HG02885 (cell line): Measurements from ENCODE around the gene GBP4.
"Not testable (repeated sequence)": the region's sequence is repeated elsewhere in the genome, so short reads cannot be mapped to it uniquely, and the experiment has no call there.

Source experiments
- ATAC-seq: cut with Tn5 transposase; IDR thresholded peaks from one replicate; pipeline ENCODE4 v1.9.1; 2021; ENCODE audit warnings: mild to moderate bottlenecking; ENCODE audit not compliant: unreplicated experiment, poor library complexity

GBP4 gene

GRCh38 chr1:89198491-89199072 lies at the start of gene GBP4:
Gene GBP4, minus strand, starts transcription at chr1:89198942. Its CDS starts 108 bp downstream, at chr1:89198834.
- peak; percentile 48 for ATAC-seq

- no peak for ATAC-seq
These were observed 44.3 kb upstream of the GBP4 start for GRCh38 chr1:89243046-89243445.

- ATAC-seq = no peak
These were observed 22.6 kb upstream of the GBP4 start for GRCh38 chr1:89221341-89221740.

DNA sequence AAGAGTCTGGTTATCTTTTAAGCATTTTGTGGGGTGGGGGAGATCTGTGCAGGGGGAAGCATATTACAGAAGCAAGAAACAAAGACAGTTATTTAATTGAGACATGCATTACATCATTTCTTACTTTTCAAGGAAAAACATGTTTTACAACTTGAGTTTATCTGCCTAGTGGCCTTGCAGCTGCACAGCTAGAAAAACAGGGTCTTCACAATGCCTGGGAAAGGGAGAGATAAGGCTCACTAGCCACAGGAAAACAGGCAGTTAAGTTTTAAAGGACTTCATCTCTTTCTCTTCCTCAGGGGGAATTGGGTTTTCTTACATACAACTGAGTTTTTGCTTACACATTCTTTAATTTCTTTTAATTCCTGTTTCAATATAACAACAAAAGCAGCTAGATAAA lies 21.1 kb upstream of the GBP4 start:
- not testable (repeated sequence) for ATAC-seq

DNA sequence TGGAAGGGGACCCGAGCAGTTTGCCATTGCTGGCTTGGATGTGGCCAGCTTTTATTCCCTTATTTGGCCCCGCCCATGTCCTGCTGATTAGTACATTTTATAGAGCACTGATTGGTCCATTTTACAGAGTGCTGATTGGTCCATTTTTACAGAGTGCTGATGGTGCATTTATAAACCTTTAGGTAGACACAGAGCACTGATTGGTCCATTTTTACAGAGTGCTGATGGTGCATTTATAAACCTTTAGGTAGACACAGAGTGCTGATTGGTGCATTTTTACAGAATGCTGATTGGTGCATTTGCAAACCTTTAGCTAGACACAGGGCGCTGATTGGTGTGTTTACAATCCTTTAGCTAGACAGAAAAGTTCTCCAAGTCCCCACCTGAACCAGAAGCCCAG lies 20.2 kb upstream of the GBP4 start:
- ATAC-seq = not testable (repeated sequence)

DNA sequence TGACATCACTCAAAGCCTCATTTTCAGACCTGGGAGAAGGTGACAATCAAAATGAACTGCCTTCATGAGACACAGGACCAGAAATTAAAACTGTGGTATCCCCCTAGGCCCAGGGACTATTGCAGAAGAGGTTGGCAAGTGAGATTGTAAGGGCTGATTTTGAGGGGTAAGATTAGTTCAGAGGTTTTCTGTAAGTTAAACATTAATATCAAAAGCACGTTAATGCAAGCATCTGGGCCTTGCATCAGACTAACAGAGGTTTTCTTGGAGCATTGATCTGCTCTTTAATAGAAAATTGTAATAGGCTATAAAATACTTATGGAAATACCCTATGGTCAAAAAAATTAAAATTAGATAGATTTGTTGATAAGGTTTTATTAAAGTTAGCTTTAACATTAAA lies 14.6 kb upstream of the GBP4 start:
- no peak for ATAC-seq

- no peak for ATAC-seq
These were observed 12.4 kb upstream of the GBP4 start for GRCh38 chr1:89211035-89211634.

DNA sequence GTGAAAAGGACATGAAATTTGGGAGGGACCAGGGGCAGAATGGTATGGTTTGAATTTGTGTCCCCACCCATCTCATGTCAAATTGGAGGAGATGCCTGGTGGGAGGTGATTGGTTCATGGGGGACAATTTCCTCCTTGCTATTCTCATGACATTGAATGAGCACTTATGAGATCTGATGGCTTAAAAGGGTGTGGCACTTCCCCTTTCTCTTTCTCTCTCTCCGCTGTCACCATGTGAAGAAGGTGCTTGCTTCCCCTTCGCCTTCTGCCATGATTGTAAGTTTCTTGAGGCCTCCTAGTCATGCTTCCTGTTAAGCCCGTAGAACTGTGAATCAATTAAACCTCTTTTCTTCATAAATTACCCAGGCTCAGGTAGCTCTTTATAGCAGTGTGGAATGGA lies 7.6 kb upstream of the GBP4 start:
- ATAC-seq = no peak

- no peak for ATAC-seq
These were observed 4.4 kb upstream of the GBP4 start for GRCh38 chr1:89203166-89203565.

DNA sequence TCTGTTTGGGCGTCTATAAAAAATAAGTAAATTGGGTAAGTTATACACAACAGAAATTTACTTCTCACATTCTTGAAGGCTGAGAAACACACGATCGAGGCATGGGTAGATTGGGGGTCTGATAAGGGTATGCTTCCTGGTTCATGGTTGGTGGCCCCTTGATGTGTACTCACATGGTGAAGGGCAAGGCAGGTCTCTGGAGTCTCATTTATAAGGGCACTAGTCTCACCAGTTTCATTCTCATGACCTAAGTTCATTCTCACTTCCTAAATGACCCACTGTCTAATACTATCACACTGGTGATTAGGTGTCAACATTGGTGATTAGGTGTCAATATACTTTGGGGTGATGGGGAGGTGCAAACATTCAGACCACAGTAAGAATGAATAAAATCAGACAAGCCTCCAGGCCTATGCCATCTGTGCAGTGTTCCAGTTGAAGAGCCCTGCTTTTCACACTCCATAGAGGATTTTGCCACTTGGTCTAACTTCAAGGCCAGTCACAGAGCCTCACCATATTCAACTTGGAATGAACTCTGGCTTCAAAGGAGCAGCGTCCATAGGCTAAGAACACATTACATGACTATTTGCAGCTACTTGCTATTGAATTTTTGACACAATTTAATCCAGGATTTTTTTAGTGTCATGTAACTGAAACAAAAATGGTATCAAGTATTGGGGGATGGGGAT lies 2.5 kb upstream of the GBP4 start:
- peak; percentile 76 for ATAC-seq

DNA sequence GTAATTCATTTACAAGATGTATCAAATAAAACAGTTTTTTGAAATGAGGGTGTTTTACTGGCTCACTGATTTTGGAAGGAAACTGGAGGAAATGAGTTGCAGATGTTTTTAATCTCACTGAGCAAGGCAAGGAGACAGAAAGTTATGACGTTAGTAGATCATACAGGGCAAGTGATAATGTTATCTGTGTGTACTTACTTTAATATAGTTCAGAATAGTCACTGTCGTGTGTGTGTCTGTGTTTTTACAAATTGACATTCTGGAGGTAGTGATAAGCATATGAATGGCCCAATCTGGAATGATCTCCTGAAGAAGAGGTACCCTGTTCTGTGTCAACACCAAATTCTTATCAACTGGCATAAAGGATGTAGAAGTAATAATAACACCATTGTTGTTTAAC lies 1.9 kb upstream of the GBP4 start:
- no peak for ATAC-seq

GRCh38 chr1:89199525-89200031 lies 836 bp upstream of the GBP4 start:
- ATAC-seq = no peak

DNA sequence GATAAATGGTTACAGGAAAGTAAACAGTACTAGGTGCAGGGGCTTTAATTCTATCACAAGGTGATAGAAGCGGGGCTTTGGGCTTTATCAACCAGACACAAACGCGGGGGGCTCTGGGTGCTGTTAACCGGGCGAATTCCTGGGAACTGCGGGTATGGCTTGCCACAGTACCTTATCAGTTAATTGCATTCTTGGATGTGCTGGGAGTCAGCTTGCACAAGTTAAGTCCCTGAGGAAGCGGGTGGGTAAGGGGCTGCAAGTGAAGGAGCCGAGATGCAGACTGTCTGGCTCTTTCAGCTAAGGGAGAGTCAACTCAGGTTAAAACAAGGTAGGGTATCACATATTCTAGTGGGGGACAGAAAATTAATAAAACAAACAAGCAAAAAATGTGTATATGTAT lies 661 bp downstream of the GBP4 start:
- ATAC-seq = peak; percentile 1

- no peak for ATAC-seq
These were observed 3.3 kb downstream of the GBP4 start for GRCh38 chr1:89195476-89195875.

GRCh38 chr1:89191314-89191713 lies 7.4 kb downstream of the GBP4 start:
- no peak for ATAC-seq

- no peak for ATAC-seq
These were observed 8.7 kb downstream of the GBP4 start for GRCh38 chr1:89190017-89190416.

DNA sequence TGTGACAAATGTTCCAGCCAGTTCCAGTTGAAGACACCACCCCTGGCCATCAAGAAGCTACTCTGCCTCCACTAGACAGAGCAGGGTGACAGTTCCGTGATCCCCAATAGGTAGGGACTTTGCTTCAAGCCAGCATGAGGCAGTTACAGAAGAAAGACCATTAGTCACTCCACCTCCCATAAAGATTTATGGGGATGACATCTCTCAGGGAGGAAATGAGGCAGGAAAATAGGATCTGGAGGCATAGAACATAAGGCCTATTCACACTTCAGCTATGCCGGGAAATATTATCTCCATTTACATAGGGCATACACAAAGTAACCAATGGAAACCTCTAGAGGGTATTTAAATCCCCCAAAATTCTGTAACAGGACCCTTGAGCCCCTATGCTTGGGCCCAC lies 19.4 kb downstream of the GBP4 start:
- ATAC-seq = no peak

GRCh38 chr1:89176971-89177370 lies 21.8 kb downstream of the GBP4 start:
- ATAC-seq = no peak

DNA sequence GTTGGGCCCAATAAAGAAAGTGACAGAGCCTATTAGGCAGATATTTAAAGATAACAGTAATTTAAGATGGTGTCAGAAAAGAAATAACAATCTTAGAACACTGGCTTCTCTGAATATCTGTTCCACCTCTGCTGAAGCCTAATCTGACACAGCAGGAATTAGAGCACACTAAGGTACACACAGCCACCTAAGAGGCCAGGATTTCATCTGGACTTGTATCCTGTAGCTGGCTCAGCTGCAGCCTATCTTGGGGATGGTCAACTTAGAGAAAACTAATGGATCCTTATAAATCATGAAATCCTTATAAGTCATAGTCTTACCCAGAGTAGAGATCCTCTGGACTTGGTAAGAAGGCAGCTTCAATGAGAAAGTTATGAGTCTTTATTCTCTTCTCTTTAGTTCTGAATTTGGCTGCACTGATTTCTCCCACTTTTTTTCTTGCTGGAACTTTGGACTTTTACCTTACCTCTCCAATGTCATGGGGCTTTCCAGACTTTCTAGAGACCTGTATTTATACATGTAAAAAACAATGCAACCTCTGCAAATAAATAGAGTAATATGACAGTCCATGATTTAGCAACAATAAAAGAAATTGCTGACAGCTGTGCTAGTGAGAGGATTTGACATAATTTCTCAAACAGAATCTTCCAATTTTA lies 23.0 kb downstream of the GBP4 start, which contains the start of gene GBP7:
GBP7 (minus strand) TSS at position 403 of the 656 bp plus-strand sequence. CDS start 4,068 bp downstream, outside the sequence.
- no peak for ATAC-seq

DNA sequence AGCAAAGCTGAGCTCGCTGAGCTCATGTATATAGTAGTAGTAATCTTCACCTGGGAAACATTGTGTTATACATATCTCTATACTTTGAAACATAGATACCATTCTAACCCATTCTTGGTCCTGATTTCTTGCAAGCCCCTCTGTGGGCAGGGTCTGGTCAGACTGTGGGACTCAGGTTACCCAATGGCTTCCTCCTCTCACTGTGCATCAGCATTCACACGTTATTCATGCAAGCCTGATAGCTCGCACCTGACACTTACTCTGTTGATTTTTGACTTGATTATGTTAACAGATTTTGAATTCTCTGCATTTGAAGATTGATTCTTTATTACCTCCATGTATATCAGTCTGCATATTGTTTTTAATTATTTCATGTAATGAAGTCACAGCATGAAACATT lies 24.3 kb downstream of the GBP4 start:
- ATAC-seq = no peak
